K562 (cell line): Measurements from ENCODE around the gene PAXIP1. TPM values are rescaled to one million over a fixed set of nuclear protein-coding genes. Genes with fewer than 3 reads are reported as not detected.
A peak's percentile ranks its signal among the peaks of the same experiment; 100 is the strongest.

Experiments
- ARID3A ChIP-seq: IDR thresholded peaks from 2 replicates; pipeline ENCODE4 v1.6.1; 2012; ENCODE audit warnings: low read depth, low read length, improper control_type of control experiment, borderline replicate concordance
- CBX8 ChIP-seq: fragments of 200-600 bp; sonication (generic); IDR thresholded peaks from 2 replicates; pipeline ENCODE4 v1.6.1; 2012; ENCODE audit warnings: borderline replicate concordance, mixed run types, low read depth, mild to moderate bottlenecking, moderate library complexity, mixed read lengths, low read length, control low read depth, inconsistent platforms; ENCODE audit not compliant: poor library complexity, severe bottlenecking; ENCODE audit errors: extremely low read depth
- E2F5 ChIP-seq: sonication (generic); formaldehyde crosslinking; IDR thresholded peaks from 2 replicates; pipeline ENCODE4 v1.8.0; 2022; ENCODE audit warnings: mild to moderate bottlenecking, missing genetic modification reagents
- ELF4 ChIP-seq: fragments of 450-650 bp; formaldehyde crosslinking; IDR thresholded peaks from 2 replicates; pipeline ENCODE4 v1.4.0; 2022; ENCODE audit warnings: missing genetic modification characterization
- FOXK1 ChIP-seq: sonication (generic); formaldehyde crosslinking; IDR thresholded peaks from 2 replicates; pipeline ENCODE4 v1.8.0; 2022; ENCODE audit warnings: missing genetic modification reagents, mild to moderate bottlenecking, borderline replicate concordance
- KLF13 ChIP-seq: fragments of 450-650 bp; IDR thresholded peaks from 2 replicates; pipeline ENCODE4 v1.6.1; 2016; ENCODE audit warnings: missing genetic modification characterization, low read depth, mild to moderate bottlenecking, missing compliant biosample characterization, moderate library complexity, borderline replicate concordance
- KLF16 ChIP-seq: IDR thresholded peaks from 2 replicates; pipeline ENCODE4 v1.6.1; 2016; ENCODE audit warnings: antibody characterized with exemption
- MAFG ChIP-seq: fragments of 450-650 bp; conservative IDR thresholded peaks from 2 replicates; pipeline ENCODE4 v1.6.1; 2016; ENCODE audit warnings: missing genetic modification characterization, missing compliant biosample characterization
- MBD2 ChIP-seq: sonication (generic); IDR thresholded peaks from 2 replicates; pipeline ENCODE4 v1.6.1; 2016; ENCODE audit warnings: low read depth, borderline replicate concordance
- PCBP2 ChIP-seq: fragments of 200-400 bp; formaldehyde crosslinking; IDR thresholded peaks from 2 replicates; pipeline ENCODE4 v1.6.1; 2018; ENCODE audit warnings: low read length, low read depth, mild to moderate bottlenecking, moderate library complexity; ENCODE audit not compliant: poor library complexity, severe bottlenecking
- PYGO2 ChIP-seq: fragments of 450-650 bp; IDR thresholded peaks from 2 replicates; pipeline ENCODE4 v1.6.1; 2016; ENCODE audit warnings: mild to moderate bottlenecking, missing genetic modification characterization, moderate library complexity, missing compliant biosample characterization
- RCOR1 ChIP-seq, 2 experiments: IDR thresholded peaks; 2 replicates each; pipeline ENCODE4 v1.6.1; 2012; ENCODE audit warnings: low read depth in 2 of 2, low read length in 2 of 2, borderline replicate concordance in 1 of 2, improper control_type of control experiment in 1 of 2
- SMARCA5 ChIP-seq: fragments of 450-650 bp; IDR thresholded peaks from 2 replicates; pipeline ENCODE4 v1.6.1; 2016
- TAF1 ChIP-seq: IDR thresholded peaks from 2 replicates; pipeline ENCODE4 v1.6.1; 2011; ENCODE audit warnings: mild to moderate bottlenecking, low read length, moderate library complexity; ENCODE audit not compliant: insufficient read depth, control insufficient read depth, severe bottlenecking; ENCODE audit errors: extremely low read depth
- TCFL5 ChIP-seq: fragments of 250-450 bp; sonication (Bioruptor Pico); conservative IDR thresholded peaks from 2 replicates; pipeline ENCODE4 v1.6.1; 2021; ENCODE audit warnings: mild to moderate bottlenecking, moderate library complexity, matching md5 sums
- TSC22D4 ChIP-seq: fragments of 450-650 bp; IDR thresholded peaks from 2 replicates; pipeline ENCODE4 v1.6.1; 2016; ENCODE audit warnings: missing genetic modification characterization, missing biosample characterization, control low read depth
- ZFP30 ChIP-seq: fragments of 250-450 bp; sonication (Bioruptor Pico); IDR thresholded peaks from 2 replicates; pipeline ENCODE4 v1.8.0; 2022; ENCODE audit warnings: moderate library complexity, mild to moderate bottlenecking, inconsistent platforms, borderline replicate concordance
- ZNF146 ChIP-seq: IDR thresholded peaks from one replicate; pipeline ENCODE4 v1.6.1; 2018; ENCODE audit warnings: missing compliant biosample characterization; ENCODE audit not compliant: unreplicated experiment
- polyA plus RNA-seq, 8 experiments: library from polyadenylated mRNA; depleted of rRNA in 4 of 8; stranded (reverse) in 5 of 8; unstranded in 3 of 8; fragments of >200 nt; fragmentation: Nextera tagmentation in 2 of 8; fragmentation: Illumina TruSeq in 1 of 8; extraction: Ambion mirVana in 2 of 8; extraction: Trizol in 1 of 8; gene quantifications; 2 replicates each; pipeline versions ENCODE4 v1.2.1 to v1.2.3, GENCODE V29; 2011 to 2014; ENCODE audit warnings: inconsistent platforms in 1 of 8, missing spikeins in 1 of 8
- total RNA-seq, 7 experiments: library from RNA; depleted of rRNA in 6 of 7; stranded (reverse); fragments of >200 nt in 6 of 7; fragmentation: Illumina TruSeq in 2 of 7; extraction: Trizol in 2 of 7; gene quantifications; 2 replicates each; pipeline versions ENCODE4 v1.2.1 to v1.2.3, GENCODE V29; 2011 to 2021; ENCODE audit warnings: low replicate concordance in 1 of 7
- TF ChIP-seq, protein P1 (sequence below), 2 experiments: IDR thresholded peaks; 2 replicates each; pipeline ENCODE4 v1.6.1; 2011; ENCODE audit warnings: borderline replicate concordance in 1 of 2, control low read depth in 1 of 2, low read depth in 1 of 2, low read length in 1 of 2, mild to moderate bottlenecking in 1 of 2, mixed read lengths in 1 of 2, moderate library complexity in 1 of 2; ENCODE audit not compliant: insufficient read depth in 1 of 2, insufficient read length in 1 of 2, poor library complexity in 1 of 2, severe bottlenecking in 1 of 2; ENCODE audit errors: extremely low read depth in 1 of 2
- TF ChIP-seq, protein P2 (sequence below): fragments of 450-650 bp; IDR thresholded peaks from 2 replicates; pipeline ENCODE4 v1.6.1; 2016; ENCODE audit warnings: antibody characterized with exemption
- TF ChIP-seq, protein P3 (sequence below): sonication (generic); formaldehyde crosslinking; IDR thresholded peaks from 2 replicates; pipeline ENCODE4 v1.8.1; 2023; ENCODE audit warnings: mild to moderate bottlenecking, missing genetic modification reagents

PAXIP1 gene
- total and polyA plus RNA-seq, 9 of the 15 experiments (the other 6 are each of a cell fraction or from before 2014, with no cell fraction given), result 9.7 to 37.9 (median 28.4) TPM

GRCh38 chr7:155003092-155003375, at the start of gene PAXIP1 (continued):
- TF ChIP-seq ELF4 (CRISPR knock-in tag) (no peak), TAF1 (no peak), ARID3A (peak; percentile 34; the same call in 1 of the 2 replicates), FOXK1 (CRISPR knock-in tag) (no peak), ZFP30 (CRISPR knock-in tag) (no peak), TCFL5 (CRISPR knock-in tag) (no peak), KLF16 (no peak), ZNF146 (CRISPR knock-in tag) (no peak), PCBP2 (no peak), PYGO2 (tag) (no peak), CBX8 (no peak), E2F5 (CRISPR knock-in tag) (no peak), KLF13 (tag) (no peak), SMARCA5 (no peak), TSC22D4 (tag) (no peak), RCOR1 (IDR thresholded peaks at IDR 0.05; ENCODE audit: borderline replicate concordance in 1 of 2, low read depth in 2 of 2, low read length in 2 of 2) (no peak; a peak in 1 of 4 replicates), MBD2 (peak; percentile 75; the same call in 1 of the 2 replicates), MAFG (tag) (no peak)
- TF ChIP-seq, protein P1, sequence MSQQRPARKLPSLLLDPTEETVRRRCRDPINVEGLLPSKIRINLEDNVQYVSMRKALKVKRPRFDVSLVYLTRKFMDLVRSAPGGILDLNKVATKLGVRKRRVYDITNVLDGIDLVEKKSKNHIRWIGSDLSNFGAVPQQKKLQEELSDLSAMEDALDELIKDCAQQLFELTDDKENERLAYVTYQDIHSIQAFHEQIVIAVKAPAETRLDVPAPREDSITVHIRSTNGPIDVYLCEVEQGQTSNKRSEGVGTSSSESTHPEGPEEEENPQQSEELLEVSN (IDR thresholded peaks at IDR 0.05; ENCODE audit: borderline replicate concordance in 1 of 2, extremely low read depth in 1 of 2, insufficient read depth in 1 of 2, insufficient read length in 1 of 2, low read depth in 1 of 2, low read length in 1 of 2, poor library complexity in 1 of 2, severe bottlenecking in 1 of 2), result peak; percentile 51 to 79
- TF ChIP-seq, protein P2, sequence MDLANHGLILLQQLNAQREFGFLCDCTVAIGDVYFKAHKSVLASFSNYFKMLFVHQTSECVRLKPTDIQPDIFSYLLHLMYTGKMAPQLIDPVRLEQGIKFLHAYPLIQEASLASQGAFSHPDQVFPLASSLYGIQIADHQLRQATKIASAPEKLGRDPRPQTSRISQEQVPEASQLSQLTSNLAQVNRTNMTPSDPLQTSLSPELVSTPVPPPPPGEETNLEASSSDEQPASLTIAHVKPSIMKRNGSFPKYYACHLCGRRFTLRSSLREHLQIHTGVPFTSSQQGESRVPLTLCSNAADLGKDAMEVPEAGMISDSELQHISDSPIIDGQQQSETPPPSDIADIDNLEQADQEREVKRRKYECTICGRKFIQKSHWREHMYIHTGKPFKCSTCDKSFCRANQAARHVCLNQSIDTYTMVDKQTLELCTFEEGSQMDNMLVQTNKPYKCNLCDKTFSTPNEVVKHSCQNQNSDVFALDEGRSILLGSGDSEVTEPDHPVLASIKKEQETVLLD, result no peak
- TF ChIP-seq, protein P3, sequence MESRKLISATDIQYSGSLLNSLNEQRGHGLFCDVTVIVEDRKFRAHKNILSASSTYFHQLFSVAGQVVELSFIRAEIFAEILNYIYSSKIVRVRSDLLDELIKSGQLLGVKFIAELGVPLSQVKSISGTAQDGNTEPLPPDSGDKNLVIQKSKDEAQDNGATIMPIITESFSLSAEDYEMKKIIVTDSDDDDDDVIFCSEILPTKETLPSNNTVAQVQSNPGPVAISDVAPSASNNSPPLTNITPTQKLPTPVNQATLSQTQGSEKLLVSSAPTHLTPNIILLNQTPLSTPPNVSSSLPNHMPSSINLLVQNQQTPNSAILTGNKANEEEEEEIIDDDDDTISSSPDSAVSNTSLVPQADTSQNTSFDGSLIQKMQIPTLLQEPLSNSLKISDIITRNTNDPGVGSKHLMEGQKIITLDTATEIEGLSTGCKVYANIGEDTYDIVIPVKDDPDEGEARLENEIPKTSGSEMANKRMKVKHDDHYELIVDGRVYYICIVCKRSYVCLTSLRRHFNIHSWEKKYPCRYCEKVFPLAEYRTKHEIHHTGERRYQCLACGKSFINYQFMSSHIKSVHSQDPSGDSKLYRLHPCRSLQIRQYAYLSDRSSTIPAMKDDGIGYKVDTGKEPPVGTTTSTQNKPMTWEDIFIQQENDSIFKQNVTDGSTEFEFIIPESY, result no peak
